IMR-90 (cell line): ENCODE results near the gene SYCP2. TPM values are rescaled to one million over a fixed set of nuclear protein-coding genes. Genes with fewer than 3 reads are reported as not detected.
"Not testable (repeated sequence)": the region's sequence is repeated elsewhere in the genome, so short reads cannot be mapped to it uniquely, and the experiment has no call there.

Source experiments
- ATAC-seq: fragments of 200-7000 bp; cut with Tn5 transposase; 2 replicates; pipeline ENCODE4 v1.9.1; 2020; ENCODE audit warnings: low read depth, mild to moderate bottlenecking, moderate library complexity
- BruUV-seq: library from RNA; stranded (reverse); fragments of 400-500 nt; replicated peaks from 2 replicates; lab custom pipeline; 2021; lab: Mats Ljungman, UMichigan
- CTCF ChIA-PET: fragments of 300-600 bp; formaldehyde crosslinking; extraction: SDS; loops from one replicate; lab custom pipeline; 2021; ENCODE audit warnings: antibody characterized with exemption; lab: Yijun Ruan, JAX
- POLR2A ChIA-PET: fragments of 300-600 bp; sonication (Branson Sonifier 250); formaldehyde crosslinking; loops from one replicate; lab custom pipeline; 2022; ENCODE audit warnings: antibody characterized with exemption; ENCODE audit not compliant: unreplicated experiment; lab: Charles Lee
- DNase-seq: peaks from one replicate; pipeline ENCODE4 v3.0.0; 2013
- H2AFZ ChIP-seq: replicated peaks from 2 replicates; pipeline ENCODE3; 2013; ENCODE audit warnings: low read length, mild to moderate bottlenecking; ENCODE audit not compliant: poor library complexity
- H2AK5ac ChIP-seq: 2 replicates; pipeline ENCODE4 v1.6.1; 2013; ENCODE audit warnings: low read depth, low read length, inconsistent platforms
- H2AK9ac ChIP-seq: replicated peaks from 2 replicates; pipeline ENCODE3; 2013; ENCODE audit warnings: mild to moderate bottlenecking, low read depth, low read length, moderate library complexity; ENCODE audit not compliant: poor library complexity
- H2BK120ac ChIP-seq: 2 replicates; pipeline ENCODE4 v1.6.1; 2013; ENCODE audit warnings: low read depth, low read length, inconsistent platforms
- H2BK15ac ChIP-seq: 3 replicates; pipeline ENCODE4 v1.6.1; 2013; ENCODE audit warnings: low read depth, low read length, inconsistent platforms
- H2BK20ac ChIP-seq: 2 replicates; pipeline ENCODE4 v1.6.1; 2013; ENCODE audit warnings: low read depth, mild to moderate bottlenecking, inconsistent platforms, low read length, moderate library complexity
- H2BK5ac ChIP-seq: 2 replicates; pipeline ENCODE4 v1.6.1; 2013; ENCODE audit warnings: mild to moderate bottlenecking, low read depth, low read length, inconsistent platforms; ENCODE audit not compliant: poor library complexity, severe bottlenecking
- H3K14ac ChIP-seq: replicated peaks from 2 replicates; pipeline ENCODE4 v1.6.1; 2013; ENCODE audit warnings: low read depth, low read length, inconsistent platforms
- H3K18ac ChIP-seq: 2 replicates; pipeline ENCODE4 v1.6.1; 2013; ENCODE audit warnings: low read depth, low read length, control low read depth
- H3K23ac ChIP-seq: 2 replicates; pipeline ENCODE4 v1.6.1; 2013; ENCODE audit warnings: low read depth, low read length, inconsistent platforms
- H3K27ac ChIP-seq: 2 replicates; pipeline ENCODE4 v1.5.1; 2013; ENCODE audit warnings: mild to moderate bottlenecking, control low read depth, low read length; ENCODE audit not compliant: insufficient read depth
- H3K27me3 ChIP-seq: 2 replicates; pipeline ENCODE4 v1.6.1; 2013; ENCODE audit warnings: low read length; ENCODE audit not compliant: control insufficient read depth, insufficient read depth
- H3K36me3 ChIP-seq: 2 replicates; pipeline ENCODE4 v1.6.1; 2013; ENCODE audit warnings: low read length, mixed read lengths; ENCODE audit not compliant: control insufficient read depth, insufficient read depth
- H3K4ac ChIP-seq: 2 replicates; pipeline ENCODE4 v1.6.1; 2013; ENCODE audit warnings: low read depth, low read length, inconsistent platforms
- H3K4me1 ChIP-seq: 2 replicates; pipeline ENCODE4 v1.6.1; 2013; ENCODE audit warnings: low read length, mixed read lengths; ENCODE audit not compliant: control insufficient read depth, insufficient read depth
- H3K4me2 ChIP-seq: 2 replicates; pipeline ENCODE4 v1.6.1; 2013; ENCODE audit warnings: low read depth, mild to moderate bottlenecking, control low read depth, low read length, moderate library complexity
- H3K4me3 ChIP-seq: 2 replicates; pipeline ENCODE4 v1.5.1; 2013; ENCODE audit warnings: low read depth, mild to moderate bottlenecking, control low read depth, low read length, moderate library complexity; ENCODE audit not compliant: insufficient read depth
- H3K56ac ChIP-seq: 2 replicates; pipeline ENCODE4 v1.6.1; 2013; ENCODE audit warnings: low read length, inconsistent platforms; ENCODE audit not compliant: insufficient read depth; ENCODE audit errors: extremely low read depth
- H3K79me1 ChIP-seq, 2 experiments: 2 replicates each; pipeline ENCODE4 v1.6.1; 2013; ENCODE audit warnings: low read length in 2 of 2, inconsistent platforms in 1 of 2, low read depth in 1 of 2
- H3K9ac ChIP-seq: 2 replicates; pipeline ENCODE4 v1.6.1; 2013; ENCODE audit warnings: low read depth, low read length, control low read depth
- H3K9me1 ChIP-seq: 2 replicates; pipeline ENCODE4 v1.6.1; 2013; ENCODE audit warnings: low read length, inconsistent platforms; ENCODE audit not compliant: insufficient read depth
- H3K9me3 ChIP-seq: 2 replicates; pipeline ENCODE4 v1.6.1; 2013; ENCODE audit warnings: low read length; ENCODE audit not compliant: control insufficient read depth, insufficient read depth
- H4K20me1 ChIP-seq: 2 replicates; pipeline ENCODE4 v1.6.1; 2013; ENCODE audit warnings: low read length, inconsistent platforms; ENCODE audit not compliant: insufficient read depth
- H4K5ac ChIP-seq: 2 replicates; pipeline ENCODE4 v1.6.1; 2013; ENCODE audit warnings: mild to moderate bottlenecking, low read depth, low read length, control low read depth
- H4K8ac ChIP-seq, 2 experiments: 2 replicates each; pipeline ENCODE4 v1.6.1; 2013; ENCODE audit warnings: low read depth in 2 of 2, low read length in 2 of 2, control low read depth in 1 of 2, inconsistent platforms in 1 of 2
- H4K91ac ChIP-seq: 2 replicates; pipeline ENCODE4 v1.6.1; 2013; ENCODE audit warnings: low read depth, low read length, inconsistent platforms; ENCODE audit not compliant: insufficient read depth
- WGBS, 2 experiments: methylation state at CpG; one replicate each; pipeline versions ENCODE4 v1.1.5 to v1.1.7; 2013; ENCODE audit warnings: missing lambda C conversion rate in 2 of 2; ENCODE audit not compliant: insufficient read length in 1 of 2; ENCODE audit errors: extremely low coverage in 2 of 2; 5-methylcytosine and 5-hydroxymethylcytosine counted together
- dilution Hi-C: fragments of 300-500 bp; cut with HindIII; formaldehyde crosslinking; loops from one replicate; pipeline ENCODE4 v1.14.3; 2018; ENCODE audit warnings: low sequenced_read_pairs; ENCODE audit not compliant: unreplicated experiment
- in situ Hi-C: fragments of 300-500 bp; cut with MboI; formaldehyde crosslinking; loops from 3 replicates; pipeline ENCODE4 v1.14.3; 2019; ENCODE audit warnings: low sequenced_read_pairs, inconsistent platforms, mixed read lengths
- intact Hi-C: fragments of 100-400 bp; cut with micrococcal nuclease; formaldehyde crosslinking; loops from 2 replicates; pipeline ENCODE4 v1.10.0; 2022
- polyA plus RNA-seq, 3 experiments: library from polyadenylated mRNA; depleted of rRNA; stranded (reverse); fragments of >200 nt; gene quantifications; 2 replicates each; pipeline ENCODE4 v1.2.3, GENCODE V29; 2012; ENCODE audit warnings: low replicate concordance in 1 of 3
- total RNA-seq: library from RNA; depleted of rRNA; stranded (reverse); fragments of >200 nt; gene quantifications from 2 replicates; pipeline ENCODE4 v1.2.3, GENCODE V29; 2012
- TF ChIP-seq, protein P1 (sequence below): fragments of 150-350 bp; IDR thresholded peaks from 2 replicates; pipeline ENCODE4 v1.6.1; 2017; ENCODE audit warnings: mild to moderate bottlenecking, antibody characterized with exemption, low read length, low read depth
- TF ChIP-seq, protein P2 (sequence below): conservative IDR thresholded peaks from 2 replicates; pipeline ENCODE4 v1.5.1; 2012; ENCODE audit warnings: mild to moderate bottlenecking, low read depth, low read length, improper control_type of control experiment

SYCP2 gene
- total and polyA plus RNA-seq, 2 of the 4 experiments (the other 2 are of a cell fraction), result 0.18 to 0.31 TPM

DNA sequence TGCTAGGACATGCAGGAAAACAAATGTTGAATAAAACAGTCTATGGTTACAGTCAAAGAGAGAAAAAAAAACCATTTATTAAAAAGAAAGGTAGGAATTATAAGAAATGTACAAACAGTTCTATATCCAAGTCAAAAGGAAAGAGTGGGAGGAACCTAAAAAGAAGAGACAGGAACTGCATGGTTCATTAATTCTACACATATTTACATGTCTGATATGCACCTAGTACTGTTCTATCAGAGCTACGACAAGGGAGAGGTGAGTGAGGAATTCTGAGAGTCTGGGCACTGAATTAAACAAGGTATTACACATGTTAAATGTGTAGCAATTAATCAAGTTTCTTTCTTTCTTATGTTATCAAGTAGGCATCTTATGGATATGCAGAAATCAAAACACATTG, 41.9 kb downstream of the SYCP2 start:
- no peak overlapping the region for H2BK15ac ChIP-seq
- TF ChIP-seq, protein P1, sequence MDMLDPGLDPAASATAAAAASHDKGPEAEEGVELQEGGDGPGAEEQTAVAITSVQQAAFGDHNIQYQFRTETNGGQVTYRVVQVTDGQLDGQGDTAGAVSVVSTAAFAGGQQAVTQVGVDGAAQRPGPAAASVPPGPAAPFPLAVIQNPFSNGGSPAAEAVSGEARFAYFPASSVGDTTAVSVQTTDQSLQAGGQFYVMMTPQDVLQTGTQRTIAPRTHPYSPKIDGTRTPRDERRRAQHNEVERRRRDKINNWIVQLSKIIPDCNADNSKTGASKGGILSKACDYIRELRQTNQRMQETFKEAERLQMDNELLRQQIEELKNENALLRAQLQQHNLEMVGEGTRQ, result no peak
- TF ChIP-seq, protein P2, sequence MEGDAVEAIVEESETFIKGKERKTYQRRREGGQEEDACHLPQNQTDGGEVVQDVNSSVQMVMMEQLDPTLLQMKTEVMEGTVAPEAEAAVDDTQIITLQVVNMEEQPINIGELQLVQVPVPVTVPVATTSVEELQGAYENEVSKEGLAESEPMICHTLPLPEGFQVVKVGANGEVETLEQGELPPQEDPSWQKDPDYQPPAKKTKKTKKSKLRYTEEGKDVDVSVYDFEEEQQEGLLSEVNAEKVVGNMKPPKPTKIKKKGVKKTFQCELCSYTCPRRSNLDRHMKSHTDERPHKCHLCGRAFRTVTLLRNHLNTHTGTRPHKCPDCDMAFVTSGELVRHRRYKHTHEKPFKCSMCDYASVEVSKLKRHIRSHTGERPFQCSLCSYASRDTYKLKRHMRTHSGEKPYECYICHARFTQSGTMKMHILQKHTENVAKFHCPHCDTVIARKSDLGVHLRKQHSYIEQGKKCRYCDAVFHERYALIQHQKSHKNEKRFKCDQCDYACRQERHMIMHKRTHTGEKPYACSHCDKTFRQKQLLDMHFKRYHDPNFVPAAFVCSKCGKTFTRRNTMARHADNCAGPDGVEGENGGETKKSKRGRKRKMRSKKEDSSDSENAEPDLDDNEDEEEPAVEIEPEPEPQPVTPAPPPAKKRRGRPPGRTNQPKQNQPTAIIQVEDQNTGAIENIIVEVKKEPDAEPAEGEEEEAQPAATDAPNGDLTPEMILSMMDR, result no peak
- H3K4me2 ChIP-seq, result no peak overlapping the region
- H3K9me1 ChIP-seq, result no peaks in the 10 kb centered on the region
- POLR2A ChIA-PET, result no interaction called here
- no peaks in the 10 kb centered on the region for H4K20me1 ChIP-seq
- no peak overlapping the region for H3K9ac ChIP-seq
- H3K4me3 ChIP-seq, result no peak overlapping the region
- intact Hi-C loops (no loop called here), dilution Hi-C loops (no loop called here), in situ Hi-C loops (no loop called here)
- H3K27ac ChIP-seq, result no peak overlapping the region
- H3K56ac ChIP-seq, result no peak overlapping the region
- no peak overlapping the region for H2AK5ac ChIP-seq
- no peak overlapping the region for H3K14ac ChIP-seq
- H2AFZ ChIP-seq, result no peak overlapping the region
- H2BK20ac ChIP-seq, result no peak overlapping the region
- no peak overlapping the region for H2BK5ac ChIP-seq
- H2AK9ac ChIP-seq, result no peak overlapping the region
- CTCF ChIA-PET, result no interaction called here
- ATAC-seq (no peak), DNase-seq (no peak)
- WGBS, 2 experiments, result no CpG with 5 or more reads among the region's 1 CpG
- no peak overlapping the region for H4K5ac ChIP-seq
- H3K4ac ChIP-seq, result no peak overlapping the region
- H2BK120ac ChIP-seq, result no peak overlapping the region
- no TSS peak for BruUV-seq
- no peak overlapping the region for H4K91ac ChIP-seq
- no peak overlapping the region for H4K8ac ChIP-seq
- H3K27me3 ChIP-seq, result no peaks in the 10 kb centered on the region
- no peaks in the 10 kb centered on the region for H3K9me3 ChIP-seq
- no peak overlapping the region for H3K18ac ChIP-seq
- no peaks in the 10 kb centered on the region for H3K79me1 ChIP-seq
- no peak overlapping the region for H3K23ac ChIP-seq
- no peaks in the 10 kb centered on the region for H3K36me3 ChIP-seq
- H3K4me1 ChIP-seq, result no peaks in the 10 kb centered on the region

DNA sequence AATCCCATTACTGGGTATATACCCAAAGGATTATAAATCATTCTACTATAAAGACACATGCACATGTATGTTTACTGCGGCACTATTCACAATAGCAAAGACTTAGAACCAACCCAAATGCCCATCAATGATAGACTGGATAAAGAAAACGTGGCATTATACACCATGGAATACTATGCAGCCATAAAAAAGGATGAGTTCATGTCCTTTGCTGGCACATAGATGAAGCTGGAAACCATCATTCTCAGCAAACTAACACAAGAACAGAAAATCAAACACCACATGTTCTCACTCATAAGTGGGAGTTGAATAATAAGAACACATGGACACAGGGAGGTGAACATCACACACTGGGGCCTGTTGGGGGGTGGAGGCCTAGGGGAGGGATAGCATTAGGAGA, 43.4 kb downstream of the SYCP2 start:
- H3K27ac ChIP-seq, H3K9me3 ChIP-seq, H2AK9ac ChIP-seq, H2AFZ ChIP-seq, intact Hi-C loops, H3K4ac ChIP-seq, BruUV-seq, H3K9ac ChIP-seq, CTCF ChIA-PET, H2BK120ac ChIP-seq, H3K14ac ChIP-seq, H3K4me3 ChIP-seq, H4K20me1 ChIP-seq, H3K23ac ChIP-seq, H3K79me1 ChIP-seq, H3K9me1 ChIP-seq, in situ Hi-C loops, H3K4me2 ChIP-seq, H3K27me3 ChIP-seq, DNase-seq, H4K8ac ChIP-seq, H2BK15ac ChIP-seq, H3K4me1 ChIP-seq, H2BK20ac ChIP-seq, H3K56ac ChIP-seq, dilution Hi-C loops, ATAC-seq, H3K18ac ChIP-seq, H4K91ac ChIP-seq, H4K5ac ChIP-seq, POLR2A ChIA-PET, H3K36me3 ChIP-seq, H2AK5ac ChIP-seq, H2BK5ac ChIP-seq: not testable (repeated sequence)
- WGBS, 2 experiments, result no CpG with 5 or more reads among the region's 2 CpGs
